ENCODE results near the gene SSR1. TPM values are rescaled to one million over a fixed set of nuclear protein-coding genes. Genes with fewer than 3 reads are reported as not detected.
"Not testable (repeated sequence)": the region's sequence is repeated elsewhere in the genome, so short reads cannot be mapped to it uniquely, and the experiment has no call there.

The SSR1 gene
- polyA plus RNA-seq, 1 experiment: 173 TPM

DNA sequence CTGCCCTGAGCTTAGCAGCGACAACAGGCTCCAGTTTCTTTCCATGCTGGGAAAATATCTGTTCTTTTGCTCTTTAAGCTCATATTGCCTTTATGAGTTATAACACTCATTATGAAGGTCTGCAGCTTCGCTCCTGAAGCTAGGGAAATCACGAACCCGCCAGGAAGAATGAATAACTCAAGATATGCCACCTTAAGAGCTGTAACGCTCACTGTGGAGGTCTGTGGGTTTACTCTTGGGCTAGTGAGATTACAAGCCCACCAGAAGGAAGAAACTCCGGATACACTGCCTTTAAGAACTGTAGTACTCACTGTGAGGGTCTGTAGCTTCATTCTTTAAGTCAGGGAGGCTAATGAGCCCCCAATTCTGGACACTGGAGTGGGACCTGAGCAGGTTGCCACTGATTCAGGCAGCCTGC lies 3.0 kb upstream of the SSR1 start:
- TF ChIP-seq CTCF (IDR thresholded peaks at IDR 0.05; ENCODE audit: insufficient read depth, low read depth, low read length): no peak
- no peaks in the 10 kb centered on the region for H3K36me3 ChIP-seq (ENCODE audit: control insufficient read depth, insufficient read depth, low read length)
- DNase-seq (ENCODE audit: low read depth): no peak
- ChIA-PET POLR2A (no interaction called here), CTCF (no interaction called here)
- H3K4me3 ChIP-seq (ENCODE audit: low read depth, low read length): no peak overlapping the region
- no peaks in the 10 kb centered on the region for H3K27me3 ChIP-seq (ENCODE audit: control insufficient read depth, insufficient read depth, low read length)

DNA sequence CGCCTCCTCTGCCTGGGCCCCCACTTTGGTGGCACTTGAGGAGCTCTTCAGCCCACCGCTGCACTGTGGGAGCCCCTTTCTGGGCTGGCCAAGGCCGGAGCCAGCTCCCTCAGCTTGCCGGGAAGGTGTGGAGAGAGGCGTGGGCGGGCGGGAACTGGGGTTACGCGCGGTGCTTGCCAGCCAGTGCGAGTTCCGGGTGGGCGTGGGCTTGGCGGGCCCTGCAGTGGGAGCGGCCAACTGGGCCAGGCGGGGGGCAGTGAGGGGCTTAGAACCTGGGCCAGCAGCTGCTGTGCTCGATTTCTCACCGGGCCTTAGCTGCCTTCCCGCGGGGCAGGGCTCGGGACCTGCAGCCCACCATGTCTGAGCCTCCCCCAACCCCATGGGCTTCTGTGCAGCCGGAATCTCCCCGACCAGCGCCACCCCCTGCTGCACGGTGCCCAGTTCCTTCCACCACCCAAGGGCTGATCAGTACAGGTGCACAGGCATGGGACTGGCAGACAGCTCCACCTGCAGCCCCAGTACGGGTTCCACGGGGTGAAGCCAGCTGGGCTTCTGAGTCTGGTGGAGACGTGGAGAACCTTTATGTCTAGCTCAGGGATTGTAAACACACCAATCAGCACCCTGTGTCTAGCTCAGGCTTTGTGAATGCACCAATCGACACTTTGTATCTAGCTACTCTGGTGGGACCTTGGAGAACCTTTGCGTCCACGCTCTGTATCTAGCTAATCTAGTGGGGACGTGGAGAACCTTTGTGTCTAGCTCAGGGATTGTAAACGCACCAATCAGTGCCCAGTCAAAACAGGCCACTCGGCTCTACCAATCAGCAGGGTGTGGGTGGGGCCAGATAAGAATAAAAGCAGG lies 2.3 kb upstream of the SSR1 start:
- CTCF ChIA-PET; POLR2A ChIA-PET; H3K36me3 ChIP-seq (ENCODE audit: control insufficient read depth, insufficient read depth, low read length); H3K27me3 ChIP-seq (ENCODE audit: control insufficient read depth, insufficient read depth, low read length); H3K4me3 ChIP-seq (ENCODE audit: low read depth, low read length); DNase-seq (ENCODE audit: low read depth): not testable (repeated sequence)

DNA sequence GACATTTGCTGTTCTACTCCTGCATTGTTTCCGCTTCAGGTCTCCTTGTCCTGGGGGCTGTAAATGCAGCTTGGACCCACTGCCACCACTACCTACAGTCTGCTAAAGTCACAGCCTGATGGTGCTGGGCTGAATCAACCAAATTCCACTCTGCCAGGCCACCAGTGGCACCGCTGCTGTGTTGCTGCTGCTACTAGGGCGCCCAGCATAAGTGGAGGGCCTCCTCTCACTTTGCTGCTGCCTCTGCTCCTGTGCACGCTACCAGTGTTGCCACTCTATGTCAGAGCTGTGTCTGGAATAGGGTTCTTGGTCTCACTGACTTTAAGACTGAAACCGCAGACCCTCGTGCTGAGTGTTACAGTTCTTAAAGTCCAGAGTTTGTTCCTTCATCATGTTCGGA lies 1.4 kb upstream of the SSR1 start:
- TF ChIP-seq CTCF (IDR thresholded peaks at IDR 0.05; ENCODE audit: insufficient read depth, low read depth, low read length): no peak
- POLR2A ChIA-PET: no interaction called here
- peaks cover 1% of the 10 kb centered on the region; the same call in 1 of the 2 replicates for H3K36me3 ChIP-seq (ENCODE audit: control insufficient read depth, insufficient read depth, low read length)
- H3K4me3 ChIP-seq (ENCODE audit: low read depth, low read length): no peak overlapping the region
- no peak for DNase-seq (ENCODE audit: low read depth)
- no peaks in the 10 kb centered on the region for H3K27me3 ChIP-seq (ENCODE audit: control insufficient read depth, insufficient read depth, low read length)
- CTCF ChIA-PET: interaction anchor here (0.9 kb wide), 1 partner anchor 71 kb away, joined by 3 read pairs; no protein-coding TSS in a partner anchor

DNA sequence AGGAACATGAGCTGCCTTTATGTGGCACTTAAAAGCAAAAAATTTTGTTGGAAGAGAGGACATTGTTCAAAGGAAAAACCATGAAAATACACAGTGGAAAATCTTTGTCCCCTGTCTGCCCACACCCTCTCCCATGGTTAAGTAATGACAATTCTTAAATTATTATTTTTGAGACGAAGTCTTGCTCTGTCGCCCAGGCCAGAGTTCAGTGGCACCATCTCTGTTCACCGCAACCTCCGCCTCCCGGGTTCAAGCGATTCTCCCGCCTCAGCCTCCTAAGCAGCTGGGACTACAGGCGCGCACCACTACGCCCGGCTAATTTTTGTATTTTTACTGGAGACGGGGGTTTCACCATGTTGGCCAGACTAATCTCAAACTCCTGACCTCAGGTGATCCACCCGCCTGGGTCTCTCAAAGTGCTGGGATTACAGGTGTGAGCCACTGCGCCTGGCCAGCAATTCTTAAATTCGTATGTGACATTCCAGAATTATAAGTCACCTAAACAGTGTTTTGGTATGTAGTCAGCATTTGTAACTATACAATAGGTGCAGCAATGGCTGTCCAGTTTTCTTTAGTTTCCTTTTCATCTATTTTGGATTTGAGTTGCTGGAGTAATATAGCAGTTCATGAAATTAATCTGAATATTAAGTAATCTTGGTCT lies 636 bp upstream of the SSR1 start:
- CTCF ChIA-PET: interaction anchor here (0.9 kb wide), 1 partner anchor 70 kb away, joined by 3 read pairs; no protein-coding TSS in a partner anchor

GRCh38 chr6:7311917-7312615 lies 933 bp downstream of the SSR1 start:
- CTCF ChIA-PET: no interaction called here
- POLR2A ChIA-PET: interaction anchor here (0.6 kb wide), 2 partner anchors 202 to 605 kb away, joined by 4 to 11 read pairs; no protein-coding TSS in a partner anchor

More for the DNA sequence above, 636 bp upstream of the SSR1 start:
- DNase-seq (ENCODE audit: low read depth): no peak
- peaks cover 7% of the 10 kb centered on the region; the same call in 1 of the 2 replicates for H3K36me3 ChIP-seq (ENCODE audit: control insufficient read depth, insufficient read depth, low read length)
- TF ChIP-seq CTCF (IDR thresholded peaks at IDR 0.05; ENCODE audit: insufficient read depth, low read depth, low read length): no peak
- H3K27me3 ChIP-seq (ENCODE audit: control insufficient read depth, insufficient read depth, low read length): no peaks in the 10 kb centered on the region
- peak overlapping the region; percentile 72 for H3K4me3 ChIP-seq (ENCODE audit: low read depth, low read length)
- POLR2A ChIA-PET: interaction anchor here (0.7 kb wide), 1 partner anchor 339 kb away, joined by 3 read pairs; no protein-coding TSS in a partner anchor

More at GRCh38 chr6:7311917-7312615, 933 bp downstream of the SSR1 start:
- no peak for DNase-seq (ENCODE audit: low read depth)
- no peak for TF ChIP-seq CTCF (IDR thresholded peaks at IDR 0.05; ENCODE audit: insufficient read depth, low read depth, low read length)
- Histone ChIP-seq H3K4me3 (ENCODE audit: low read depth, low read length) (peak overlapping the region; percentile 72), H3K36me3 (ENCODE audit: control insufficient read depth, insufficient read depth, low read length) (peaks cover 7% of the 10 kb centered on the region), H3K27me3 (ENCODE audit: control insufficient read depth, insufficient read depth, low read length) (no peaks in the 10 kb centered on the region)
